Caco-2 (cell line): ENCODE measurements around the gene SLC6A13. TPM values are rescaled to one million over a fixed set of nuclear protein-coding genes. Genes with fewer than 3 reads are reported as not detected.

Experiments
- BruUV-seq: library from RNA; stranded (reverse); fragments of 400-500 nt; replicated peaks from 2 replicates; lab custom pipeline; 2021; lab: Mats Ljungman, UMichigan
- CTCF ChIA-PET: fragments of 300-600 bp; sonication (Branson Sonifier 250); formaldehyde crosslinking; loops from one replicate; lab custom pipeline; 2022; ENCODE audit warnings: antibody characterized with exemption; lab: Charles Lee
- POLR2A ChIA-PET: fragments of 300-600 bp; sonication (Branson Sonifier 250); formaldehyde crosslinking; loops from one replicate; lab custom pipeline; 2022; ENCODE audit warnings: antibody characterized with exemption; lab: Charles Lee
- DNase-seq, 2 experiments: peaks; one replicate each; pipeline versions ENCODE4 v3.0.0 to v3.0.0-alpha.2; 2020 to 2022
- H3K27me3 ChIP-seq: replicated peaks from 2 replicates; pipeline ENCODE4 v1.6.0; 2011; ENCODE audit warnings: low read length; ENCODE audit not compliant: control insufficient read depth, insufficient read depth
- H3K36me3 ChIP-seq: 2 replicates; pipeline ENCODE4 v1.5.1; 2011; ENCODE audit warnings: low read length; ENCODE audit not compliant: control insufficient read depth, insufficient read depth
- H3K4me1 ChIP-seq: fragments of 250-450 bp; sonication (Bioruptor Pico); 2 replicates; pipeline ENCODE4 v1.5.1; 2020; ENCODE audit warnings: mild to moderate bottlenecking
- H3K4me3 ChIP-seq: 2 replicates; pipeline ENCODE4 v1.5.1; 2011; ENCODE audit warnings: low read depth, mild to moderate bottlenecking, control low read depth, low read length
- H3K9me3 ChIP-seq: fragments of 250-450 bp; sonication (Bioruptor Pico); 2 replicates; pipeline ENCODE4 v1.5.1; 2020; ENCODE audit warnings: mild to moderate bottlenecking, moderate library complexity
- H3K27ac Mint-ChIP-seq: one replicate; pipeline ENCODE4 v1.8.0; 2022; ENCODE audit warnings: mixed read lengths; ENCODE audit not compliant: unreplicated experiment
- H3K27me3 Mint-ChIP-seq: one replicate; pipeline ENCODE4 v1.8.0; 2022; ENCODE audit warnings: mixed read lengths; ENCODE audit not compliant: insufficient read depth, unreplicated experiment
- H3K36me3 Mint-ChIP-seq: one replicate; pipeline ENCODE4 v1.8.0; 2022; ENCODE audit warnings: mild to moderate bottlenecking, mixed read lengths; ENCODE audit not compliant: insufficient read depth, unreplicated experiment
- H3K4me1 Mint-ChIP-seq: one replicate; pipeline ENCODE4 v1.8.0; 2022; ENCODE audit warnings: low read depth, mixed read lengths; ENCODE audit not compliant: unreplicated experiment
- H3K4me3 Mint-ChIP-seq: one replicate; pipeline ENCODE4 v1.8.0; 2022; ENCODE audit warnings: mild to moderate bottlenecking, moderate library complexity, mixed read lengths; ENCODE audit not compliant: unreplicated experiment
- H3K9me3 Mint-ChIP-seq: one replicate; pipeline ENCODE4 v1.8.0; 2022; ENCODE audit warnings: mixed read lengths; ENCODE audit not compliant: unreplicated experiment
- intact Hi-C: fragments of 100-400 bp; cut with micrococcal nuclease; formaldehyde crosslinking; loops from one replicate; pipeline ENCODE4 v1.10.0; 2022; ENCODE audit not compliant: unreplicated experiment
- total RNA-seq: library from RNA; stranded (reverse); gene quantifications from 2 replicates; pipeline ENCODE4 v1.2.3, GENCODE V29; 2022
- TF ChIP-seq, protein P1 (sequence below), 2 experiments: fragments of 200-600 bp in 1 of 2; IDR thresholded peaks; 1 replicate in 1 of 2; 2 replicates in 1 of 2; pipeline versions ENCODE4 v1.5.1 to v1.8.0; 2011 to 2022; ENCODE audit warnings: antibody characterized with exemption in 1 of 2, control low read depth in 1 of 2, inconsistent platforms in 1 of 2, low read depth in 1 of 2, low read length in 1 of 2, mild to moderate bottlenecking in 1 of 2, moderate library complexity in 1 of 2; ENCODE audit not compliant: insufficient read depth in 1 of 2, severe bottlenecking in 1 of 2, unreplicated experiment in 1 of 2

Gene SLC6A13
- total RNA-seq, 1 experiment from 2014 or later: 1.0 TPM

DNA sequence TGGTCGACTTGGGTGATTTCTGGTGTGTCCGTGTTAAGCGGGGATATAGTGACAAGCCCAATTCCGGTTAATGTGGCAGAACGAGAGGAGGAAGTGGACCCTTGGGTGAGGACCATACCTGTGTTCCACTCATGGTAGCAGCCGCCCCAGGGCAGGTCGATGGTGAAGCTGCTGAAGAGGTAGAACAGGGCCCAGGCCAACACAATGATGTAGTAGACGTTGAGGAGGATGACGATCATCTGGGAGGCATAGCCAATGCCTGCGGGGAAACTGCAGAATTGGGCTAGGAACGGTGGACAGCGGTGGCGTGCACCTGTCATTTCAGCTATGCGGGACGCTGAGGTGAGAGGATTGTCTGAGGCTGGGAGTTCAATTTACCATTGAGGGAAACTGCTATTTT, 20.1 kb downstream of the SLC6A13 start:
- H3K27me3 ChIP-seq: no peaks in the 10 kb centered on the region
- CTCF ChIA-PET: no interaction called here
- peaks cover 10% of the 10 kb centered on the region for H3K27me3 Mint-ChIP-seq
- no peak overlapping the region for H3K4me3 ChIP-seq
- intact Hi-C loops: no loop called here
- DNase-seq: no peak
- no peaks in the 10 kb centered on the region for H3K36me3 ChIP-seq
- no peak overlapping the region for H3K27ac Mint-ChIP-seq
- no peaks in the 10 kb centered on the region for H3K4me1 Mint-ChIP-seq
- no peaks in the 10 kb centered on the region for H3K36me3 Mint-ChIP-seq
- POLR2A ChIA-PET: no interaction called here
- H3K4me3 Mint-ChIP-seq: no peak overlapping the region
- H3K4me1 ChIP-seq: no peaks in the 10 kb centered on the region
- H3K9me3 Mint-ChIP-seq: peaks cover 22% of the 10 kb centered on the region
- TF ChIP-seq, protein P1, sequence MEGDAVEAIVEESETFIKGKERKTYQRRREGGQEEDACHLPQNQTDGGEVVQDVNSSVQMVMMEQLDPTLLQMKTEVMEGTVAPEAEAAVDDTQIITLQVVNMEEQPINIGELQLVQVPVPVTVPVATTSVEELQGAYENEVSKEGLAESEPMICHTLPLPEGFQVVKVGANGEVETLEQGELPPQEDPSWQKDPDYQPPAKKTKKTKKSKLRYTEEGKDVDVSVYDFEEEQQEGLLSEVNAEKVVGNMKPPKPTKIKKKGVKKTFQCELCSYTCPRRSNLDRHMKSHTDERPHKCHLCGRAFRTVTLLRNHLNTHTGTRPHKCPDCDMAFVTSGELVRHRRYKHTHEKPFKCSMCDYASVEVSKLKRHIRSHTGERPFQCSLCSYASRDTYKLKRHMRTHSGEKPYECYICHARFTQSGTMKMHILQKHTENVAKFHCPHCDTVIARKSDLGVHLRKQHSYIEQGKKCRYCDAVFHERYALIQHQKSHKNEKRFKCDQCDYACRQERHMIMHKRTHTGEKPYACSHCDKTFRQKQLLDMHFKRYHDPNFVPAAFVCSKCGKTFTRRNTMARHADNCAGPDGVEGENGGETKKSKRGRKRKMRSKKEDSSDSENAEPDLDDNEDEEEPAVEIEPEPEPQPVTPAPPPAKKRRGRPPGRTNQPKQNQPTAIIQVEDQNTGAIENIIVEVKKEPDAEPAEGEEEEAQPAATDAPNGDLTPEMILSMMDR (IDR thresholded peaks at IDR 0.05; ENCODE audit: insufficient read depth in 1 of 2, low read depth in 1 of 2, low read length in 1 of 2, severe bottlenecking in 1 of 2, unreplicated experiment in 1 of 2): no peak
- peaks cover 19% of the 10 kb centered on the region for H3K9me3 ChIP-seq
- no TSS peak for BruUV-seq

DNA sequence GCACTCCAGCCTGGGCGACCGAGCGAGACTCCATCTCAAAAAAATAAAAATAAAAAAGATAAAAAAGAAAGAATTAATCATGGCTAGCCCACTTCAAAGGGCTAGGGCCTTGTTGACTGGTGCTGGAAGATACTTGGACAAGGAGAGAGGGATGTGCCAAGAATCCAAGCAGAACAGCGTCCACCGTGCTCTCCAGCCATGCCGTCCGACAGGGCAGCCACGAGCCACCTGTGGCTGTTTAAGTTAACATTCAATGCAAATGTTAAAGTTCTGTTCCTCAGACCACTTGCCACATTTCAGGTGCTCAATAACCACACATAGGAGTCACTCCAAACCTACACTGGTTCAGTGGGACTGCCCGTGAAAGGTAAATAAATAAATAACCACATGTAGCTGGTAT, 21.4 kb downstream of the SLC6A13 start:
- no peaks in the 10 kb centered on the region for H3K36me3 ChIP-seq
- TF ChIP-seq, protein P1 (IDR thresholded peaks at IDR 0.05; ENCODE audit: insufficient read depth in 1 of 2, low read depth in 1 of 2, low read length in 1 of 2, severe bottlenecking in 1 of 2, unreplicated experiment in 1 of 2): no peak
- Mint-ChIP-seq H3K27me3 (peaks cover 10% of the 10 kb centered on the region), H3K4me1 (no peaks in the 10 kb centered on the region), H3K9me3 (peaks cover 15% of the 10 kb centered on the region), H3K36me3 (no peaks in the 10 kb centered on the region), H3K27ac (no peak overlapping the region), H3K4me3 (no peak overlapping the region)
- no peak overlapping the region for H3K4me3 ChIP-seq
- ChIA-PET CTCF (no interaction called here), POLR2A (no interaction called here)
- no peaks in the 10 kb centered on the region for H3K4me1 ChIP-seq
- intact Hi-C loops: no loop called here
- BruUV-seq: no TSS peak
- peaks cover 23% of the 10 kb centered on the region for H3K9me3 ChIP-seq
- H3K27me3 ChIP-seq: no peaks in the 10 kb centered on the region
- no peak for DNase-seq

DNA sequence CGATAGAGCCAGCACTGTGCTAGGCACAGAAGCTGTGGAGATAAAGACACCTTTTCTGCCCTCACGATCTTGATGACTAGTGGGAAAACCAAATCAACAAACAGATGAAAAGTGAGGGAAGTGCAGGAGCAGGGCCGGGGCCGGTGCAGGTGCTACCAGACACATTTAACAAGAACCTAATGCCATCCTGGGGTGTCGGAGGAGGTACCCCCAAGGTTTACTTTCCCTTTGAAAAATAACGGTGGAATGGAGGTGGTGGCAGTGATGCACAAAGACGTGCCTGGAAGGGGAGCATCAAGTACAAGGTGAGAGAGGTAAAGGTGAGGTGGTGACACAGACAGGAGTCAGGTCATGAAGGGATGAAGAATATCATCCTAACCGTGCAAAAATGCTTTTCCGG, 22.1 kb downstream of the SLC6A13 start:
- no peaks in the 10 kb centered on the region for H3K27me3 ChIP-seq
- Mint-ChIP-seq H3K4me3 (no peak overlapping the region), H3K4me1 (no peaks in the 10 kb centered on the region), H3K27ac (no peak overlapping the region), H3K27me3 (peaks cover 10% of the 10 kb centered on the region), H3K9me3 (peaks cover 21% of the 10 kb centered on the region), H3K36me3 (no peaks in the 10 kb centered on the region)
- H3K36me3 ChIP-seq: no peaks in the 10 kb centered on the region
- intact Hi-C loops: no loop called here
- no peak overlapping the region for H3K4me3 ChIP-seq
- ChIA-PET CTCF (no interaction called here), POLR2A (no interaction called here)
- no TSS peak for BruUV-seq
- H3K9me3 ChIP-seq: peaks cover 24% of the 10 kb centered on the region
- DNase-seq: no peak
- no peaks in the 10 kb centered on the region for H3K4me1 ChIP-seq
- TF ChIP-seq, protein P1 (IDR thresholded peaks at IDR 0.05; ENCODE audit: insufficient read depth in 1 of 2, low read depth in 1 of 2, low read length in 1 of 2, severe bottlenecking in 1 of 2, unreplicated experiment in 1 of 2): no peak
